Measurements from ENCODE around the gene PDCL3. TPM values are rescaled to one million over a fixed set of nuclear protein-coding genes. Genes with fewer than 3 reads are reported as not detected.

Gene PDCL3
- polyA plus RNA-seq, 1 of the 3 experiments (the other 2 are of a cell fraction) = 32.8 TPM

DNA sequence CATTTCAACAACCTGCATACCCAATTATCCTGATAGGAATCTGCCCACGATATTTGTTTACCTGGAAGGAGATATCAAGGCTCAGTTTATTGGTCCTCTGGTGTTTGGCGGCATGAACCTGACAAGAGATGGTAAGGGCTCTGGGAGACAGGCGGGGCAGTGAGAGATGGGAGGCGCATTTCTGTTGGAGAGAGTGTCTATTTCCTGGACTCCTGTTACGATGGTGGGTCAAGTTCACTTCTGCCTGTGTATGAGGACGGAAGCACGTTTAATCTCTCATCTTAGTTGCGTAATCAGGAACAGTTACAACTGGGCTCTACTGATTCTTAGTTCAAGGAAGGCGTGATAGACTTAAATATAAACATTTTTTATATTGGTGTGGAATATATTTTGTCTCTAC is 8.9 kb downstream of the PDCL3 start:
- Histone ChIP-seq H3F3A (replicated peaks; ENCODE audit: insufficient read depth) (peaks cover under 1% of the 10 kb centered on the region), H3K9me3 (no peaks in the 10 kb centered on the region), H3K27me3 (ENCODE audit: insufficient read depth) (no peaks in the 10 kb centered on the region), H2AFZ (ENCODE audit: low read depth) (no peak overlapping the region), H3K4me2 (no peak overlapping the region), H3K9me2 (no peaks in the 10 kb centered on the region), H3K36me3 (replicated peaks in 1 of 2; ENCODE audit: control insufficient read depth in 1 of 2, insufficient read depth in 2 of 2, low read length in 1 of 2) (peaks cover 17 to 34% of the 10 kb centered on the region in 2 experiments), H3K27ac (ENCODE audit: low read depth in 2 of 2, low read length in 1 of 2) (no peak overlapping the region), H4K20me1 (ENCODE audit: insufficient read depth) (no peaks in the 10 kb centered on the region), H3K4me3 (ENCODE audit: low read depth in 2 of 2, low read length in 1 of 2) (no peak overlapping the region), H3K4me1 (ENCODE audit: control insufficient read depth in 1 of 2, insufficient read depth in 2 of 2, low read depth in 1 of 2, low read length in 1 of 2) (no peaks in the 10 kb centered on the region), H3K79me2 (ENCODE audit: insufficient read depth) (no peaks in the 10 kb centered on the region), H3K9ac (no peak overlapping the region)
- WGBS (ENCODE audit: low lambda C conversion rate) = 89% methylated on average over 9 of the region's 9 CpGs
- ChIA-PET POLR2A (no interaction called here), CTCF (interaction anchor here (1.4 kb wide), 2 partner anchors 11 to 39 kb away, joined by 3 read pairs; no protein-coding TSS in a partner anchor)
- DNase-seq = no peak
- no peak for TF ChIP-seq MXI1 (IDR thresholded peaks at IDR 0.05; ENCODE audit: low read depth, low read length)
- TF ChIP-seq RCOR1 (IDR thresholded peaks at IDR 0.05; ENCODE audit: low read length) = no peak
- TF ChIP-seq, protein P1, sequence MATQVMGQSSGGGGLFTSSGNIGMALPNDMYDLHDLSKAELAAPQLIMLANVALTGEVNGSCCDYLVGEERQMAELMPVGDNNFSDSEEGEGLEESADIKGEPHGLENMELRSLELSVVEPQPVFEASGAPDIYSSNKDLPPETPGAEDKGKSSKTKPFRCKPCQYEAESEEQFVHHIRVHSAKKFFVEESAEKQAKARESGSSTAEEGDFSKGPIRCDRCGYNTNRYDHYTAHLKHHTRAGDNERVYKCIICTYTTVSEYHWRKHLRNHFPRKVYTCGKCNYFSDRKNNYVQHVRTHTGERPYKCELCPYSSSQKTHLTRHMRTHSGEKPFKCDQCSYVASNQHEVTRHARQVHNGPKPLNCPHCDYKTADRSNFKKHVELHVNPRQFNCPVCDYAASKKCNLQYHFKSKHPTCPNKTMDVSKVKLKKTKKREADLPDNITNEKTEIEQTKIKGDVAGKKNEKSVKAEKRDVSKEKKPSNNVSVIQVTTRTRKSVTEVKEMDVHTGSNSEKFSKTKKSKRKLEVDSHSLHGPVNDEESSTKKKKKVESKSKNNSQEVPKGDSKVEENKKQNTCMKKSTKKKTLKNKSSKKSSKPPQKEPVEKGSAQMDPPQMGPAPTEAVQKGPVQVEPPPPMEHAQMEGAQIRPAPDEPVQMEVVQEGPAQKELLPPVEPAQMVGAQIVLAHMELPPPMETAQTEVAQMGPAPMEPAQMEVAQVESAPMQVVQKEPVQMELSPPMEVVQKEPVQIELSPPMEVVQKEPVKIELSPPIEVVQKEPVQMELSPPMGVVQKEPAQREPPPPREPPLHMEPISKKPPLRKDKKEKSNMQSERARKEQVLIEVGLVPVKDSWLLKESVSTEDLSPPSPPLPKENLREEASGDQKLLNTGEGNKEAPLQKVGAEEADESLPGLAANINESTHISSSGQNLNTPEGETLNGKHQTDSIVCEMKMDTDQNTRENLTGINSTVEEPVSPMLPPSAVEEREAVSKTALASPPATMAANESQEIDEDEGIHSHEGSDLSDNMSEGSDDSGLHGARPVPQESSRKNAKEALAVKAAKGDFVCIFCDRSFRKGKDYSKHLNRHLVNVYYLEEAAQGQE (IDR thresholded peaks at IDR 0.05; ENCODE audit: low read depth, low read length) = no peak
- TF ChIP-seq IRF3 (IDR thresholded peaks at IDR 0.05; ENCODE audit: low read depth, low read length) = no peak
- TF ChIP-seq RFX5 (IDR thresholded peaks at IDR 0.05; ENCODE audit: low read length) = no peak
- no peak for TF ChIP-seq TCF12 (IDR thresholded peaks at IDR 0.05)
- TF ChIP-seq MEF2A (IDR thresholded peaks at IDR 0.05; ENCODE audit: borderline replicate concordance, low read depth) = no peak
- no peak for TF ChIP-seq TAF1 (IDR thresholded peaks at IDR 0.05; ENCODE audit: borderline replicate concordance, low read depth, low read length)
- TF ChIP-seq, protein P2, sequence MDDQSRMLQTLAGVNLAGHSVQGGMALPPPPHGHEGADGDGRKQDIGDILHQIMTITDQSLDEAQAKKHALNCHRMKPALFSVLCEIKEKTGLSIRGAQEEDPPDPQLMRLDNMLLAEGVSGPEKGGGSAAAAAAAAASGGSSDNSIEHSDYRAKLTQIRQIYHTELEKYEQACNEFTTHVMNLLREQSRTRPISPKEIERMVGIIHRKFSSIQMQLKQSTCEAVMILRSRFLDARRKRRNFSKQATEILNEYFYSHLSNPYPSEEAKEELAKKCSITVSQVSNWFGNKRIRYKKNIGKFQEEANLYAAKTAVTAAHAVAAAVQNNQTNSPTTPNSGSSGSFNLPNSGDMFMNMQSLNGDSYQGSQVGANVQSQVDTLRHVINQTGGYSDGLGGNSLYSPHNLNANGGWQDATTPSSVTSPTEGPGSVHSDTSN (IDR thresholded peaks at IDR 0.05) = no peak
- TF ChIP-seq FOSL2 (IDR thresholded peaks at IDR 0.05; ENCODE audit: borderline replicate concordance, low read depth) = no peak
- TF ChIP-seq FOXM1 (IDR thresholded peaks at IDR 0.05; ENCODE audit: low read depth) = no peak
- no peak for TF ChIP-seq FOXJ3 (CRISPR knock-in tag; IDR thresholded peaks at IDR 0.05)
- TF ChIP-seq GATA2 (CRISPR knock-in tag; IDR thresholded peaks at IDR 0.05) = no peak
- TF ChIP-seq NRF1 (IDR thresholded peaks at IDR 0.05; ENCODE audit: low read depth, low read length) = no peak
- TF ChIP-seq EZH2phosphoT487 (IDR thresholded peaks at IDR 0.05; ENCODE audit: borderline replicate concordance, low read depth) = no peak
- TF ChIP-seq NFIC (IDR thresholded peaks at IDR 0.05; ENCODE audit: borderline replicate concordance) = no peak

All from SK-N-SH (cell line).